Hepatocyte (in vitro differentiated cells): ENCODE measurements around the gene NHLRC4. TPM values are rescaled to one million over a fixed set of nuclear protein-coding genes. Genes with fewer than 3 reads are reported as not detected.

Source experiments
- DNase-seq: peaks from one replicate; pipeline ENCODE4 v3.0.0-alpha.2; 2016; ENCODE audit warnings: low spot score
- H2AFZ ChIP-seq: fragments of 200-600 bp; sonication (generic); 2 replicates; pipeline ENCODE4 v1.6.0; 2016; ENCODE audit warnings: antibody characterized with exemption, mild to moderate bottlenecking
- H3K27ac ChIP-seq: fragments of 200-600 bp; sonication (generic); 2 replicates; pipeline ENCODE4 v1.5.1; 2016; ENCODE audit warnings: mild to moderate bottlenecking
- H3K27me3 ChIP-seq: fragments of 200-600 bp; sonication (generic); 2 replicates; pipeline ENCODE4 v1.6.1; 2016
- H3K36me3 ChIP-seq: fragments of 200-600 bp; sonication (generic); replicated peaks from 2 replicates; pipeline ENCODE4 v1.5.1; 2016; ENCODE audit warnings: low read depth; ENCODE audit not compliant: insufficient read depth
- H3K4me1 ChIP-seq: fragments of 200-600 bp; sonication (generic); 2 replicates; pipeline ENCODE4 v1.5.1; 2016; ENCODE audit warnings: mild to moderate bottlenecking, moderate library complexity; ENCODE audit not compliant: insufficient read depth
- H3K4me2 ChIP-seq: fragments of 200-600 bp; sonication (generic); 2 replicates; pipeline ENCODE4 v1.6.0; 2016
- H3K4me3 ChIP-seq: fragments of 200-600 bp; sonication (generic); 2 replicates; pipeline ENCODE4 v1.5.1; 2016; ENCODE audit warnings: mild to moderate bottlenecking
- H3K79me2 ChIP-seq: fragments of 200-600 bp; sonication (generic); 2 replicates; pipeline ENCODE4 v1.6.0; 2017; ENCODE audit warnings: mild to moderate bottlenecking
- H3K9me2 ChIP-seq: fragments of 200-600 bp; sonication (generic); replicated peaks from 2 replicates; pipeline ENCODE4 v1.6.0; 2017; ENCODE audit warnings: mild to moderate bottlenecking; ENCODE audit not compliant: insufficient read depth
- H3K9me3 ChIP-seq: fragments of 200-600 bp; sonication (generic); 2 replicates; pipeline ENCODE4 v1.5.1; 2016; ENCODE audit warnings: low read depth, mild to moderate bottlenecking
- H4K20me1 ChIP-seq: fragments of 200-600 bp; sonication (generic); 2 replicates; pipeline ENCODE4 v1.6.0; 2016; ENCODE audit warnings: mild to moderate bottlenecking; ENCODE audit not compliant: insufficient read depth, poor library complexity, severe bottlenecking
- CTCF ChIP-seq: fragments of 200-600 bp; sonication (generic); IDR thresholded peaks from 2 replicates; pipeline ENCODE4 v1.5.1; 2016; ENCODE audit warnings: antibody characterized with exemption, mild to moderate bottlenecking; ENCODE audit not compliant: poor library complexity
- EZH2 ChIP-seq: fragments of 200-600 bp; sonication (generic); IDR thresholded peaks from 2 replicates; pipeline ENCODE4 v1.6.1; 2016; ENCODE audit warnings: antibody characterized with exemption, mild to moderate bottlenecking, borderline replicate concordance
- EZH2phosphoT487 ChIP-seq: fragments of 200-600 bp; sonication (generic); IDR thresholded peaks from one replicate; pipeline ENCODE4 v1.6.1; 2018; ENCODE audit warnings: antibody characterized with exemption, mild to moderate bottlenecking, low read depth, moderate library complexity; ENCODE audit not compliant: unreplicated experiment, severe bottlenecking
- WGBS: methylation state at CpG from one replicate; pipeline ENCODE4 v1.1.6; 2016; ENCODE audit warnings: low lambda C conversion rate; ENCODE audit errors: missing lambda C conversion rate; 5-methylcytosine and 5-hydroxymethylcytosine counted together
- polyA plus RNA-seq: library from polyadenylated mRNA; unstranded; fragments of >200 nt; fragmentation: Nextera tagmentation; extraction: Ambion mirVana; gene quantifications from 2 replicates; pipeline ENCODE4 v1.2.1, GENCODE V29; 2016
- total RNA-seq: library from RNA; depleted of rRNA; stranded (reverse); fragments of >200 nt; gene quantifications from 2 replicates; pipeline ENCODE4 v1.2.3, GENCODE V29; 2014

NHLRC4 gene
- total and polyA plus RNA-seq, 2 experiments from 2014 or later: 0.25 to 1.2 TPM

GRCh38 chr16:534135-534534, 32.7 kb upstream of the NHLRC4 start:
- Histone ChIP-seq H4K20me1 (peaks cover 37% of the 10 kb centered on the region), H2AFZ (no peak overlapping the region), H3K79me2 (peaks cover 94% of the 10 kb centered on the region), H3K36me3 (no peaks in the 10 kb centered on the region), H3K4me2 (peak overlapping the region; percentile 71), H3K27ac (peak overlapping the region; percentile 84), H3K27me3 (no peaks in the 10 kb centered on the region), H3K4me1 (peaks cover 38% of the 10 kb centered on the region), H3K9me3 (no peaks in the 10 kb centered on the region), H3K9me2 (no peaks in the 10 kb centered on the region), H3K4me3 (no peak overlapping the region)
- no peak for TF ChIP-seq CTCF
- no peak for TF ChIP-seq EZH2phosphoT487
- no peak for TF ChIP-seq EZH2
- DNase-seq: peak; percentile 71
- WGBS: 74% methylated on average over 21 of the region's 21 CpGs

- Histone ChIP-seq H3K4me2 (peak overlapping the region; percentile 71), H3K9me3 (no peaks in the 10 kb centered on the region), H3K4me1 (peaks cover 30% of the 10 kb centered on the region), H3K27me3 (no peaks in the 10 kb centered on the region), H3K27ac (peak overlapping the region; percentile 84), H3K4me3 (no peak overlapping the region), H4K20me1 (peaks cover 31% of the 10 kb centered on the region), H2AFZ (no peak overlapping the region), H3K9me2 (no peaks in the 10 kb centered on the region), H3K79me2 (peaks cover 94% of the 10 kb centered on the region), H3K36me3 (no peaks in the 10 kb centered on the region)
- WGBS: 94% methylated on average over 25 of the region's 27 CpGs
- no peak for DNase-seq
- TF ChIP-seq CTCF: no peak
- no peak for TF ChIP-seq EZH2phosphoT487
- no peak for TF ChIP-seq EZH2
Measured at GRCh38 chr16:534856-535445, 31.9 kb upstream of the NHLRC4 start.

- H3K4me3 ChIP-seq: no peak overlapping the region
- no peak overlapping the region for H2AFZ ChIP-seq
- H3K9me3 ChIP-seq: no peaks in the 10 kb centered on the region
- H3K9me2 ChIP-seq: no peaks in the 10 kb centered on the region
- H3K27me3 ChIP-seq: no peaks in the 10 kb centered on the region
- WGBS: 72% methylated on average over 30 of the region's 39 CpGs
- TF ChIP-seq EZH2phosphoT487: no peak
- no peak for TF ChIP-seq EZH2
- TF ChIP-seq CTCF: no peak
- H3K4me2 ChIP-seq: peak overlapping the region; percentile 71
- peaks cover 26% of the 10 kb centered on the region for H4K20me1 ChIP-seq
- DNase-seq: peak; percentile 89
- peaks cover 94% of the 10 kb centered on the region for H3K79me2 ChIP-seq
- no peaks in the 10 kb centered on the region for H3K36me3 ChIP-seq
- peak overlapping the region; percentile 84 for H3K27ac ChIP-seq
- H3K4me1 ChIP-seq: peaks cover 22% of the 10 kb centered on the region
Measured at GRCh38 chr16:535446-536405, 31.1 kb upstream of the NHLRC4 start.
